Cerebellar nuclear complex (tissue), 1 donor: ENCODE measurements around the gene P2RY12.

Experiments
- DNase-seq, 2 experiments: peaks; one replicate each; lab custom pipeline; 2025; lab: John Stamatoyannopoulos, UW

Gene P2RY12

DNA sequence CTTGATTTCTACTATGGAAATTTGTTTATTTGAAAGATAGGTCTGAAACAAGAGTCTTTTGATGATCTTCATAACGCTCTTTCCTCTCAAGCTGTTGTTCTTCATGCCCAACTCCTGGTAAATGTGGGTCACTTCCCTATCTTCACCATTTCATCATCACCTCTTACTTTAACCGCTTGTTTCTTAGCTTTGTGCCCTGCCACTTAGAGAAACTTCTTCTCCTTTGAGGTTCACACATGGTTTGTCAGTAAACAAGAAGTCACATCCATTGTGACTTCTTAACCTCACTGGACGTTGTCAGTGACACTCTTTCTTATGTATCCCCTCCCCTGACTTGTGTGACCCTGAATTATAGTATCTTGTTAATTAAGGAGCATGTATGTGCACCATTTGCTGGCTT is 38.3 kb downstream of the P2RY12 start:
- no peak for DNase-seq

- no peak for DNase-seq
Measured at GRCh38 chr3:151345859-151346258, 38.7 kb downstream of the P2RY12 start.

DNA sequence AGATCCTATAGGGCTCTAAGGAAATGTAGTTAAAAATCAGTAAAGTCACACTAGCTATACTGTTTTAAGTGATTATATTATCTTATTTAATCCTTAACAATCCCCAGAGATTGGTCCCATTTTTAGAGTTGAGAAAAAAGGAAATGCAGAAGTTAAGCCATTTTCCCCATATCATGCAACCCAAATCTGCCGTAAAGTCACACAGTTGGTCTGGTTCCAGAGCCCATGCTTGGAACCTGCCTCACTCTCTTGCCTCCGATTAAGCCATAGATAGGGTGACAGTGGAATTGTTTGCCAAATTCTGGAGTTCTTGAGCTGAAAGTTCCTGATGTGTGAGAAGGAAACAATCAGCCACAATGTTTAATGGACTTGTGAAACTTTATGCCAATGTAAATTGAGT is 52.9 kb downstream of the P2RY12 start:
- DNase-seq = no peak

GRCh38 chr3:151330899-151331298 is 53.7 kb downstream of the P2RY12 start:
- DNase-seq = no peak

GRCh38 chr3:151330379-151330778 is 54.2 kb downstream of the P2RY12 start:
- no peak for DNase-seq

DNA sequence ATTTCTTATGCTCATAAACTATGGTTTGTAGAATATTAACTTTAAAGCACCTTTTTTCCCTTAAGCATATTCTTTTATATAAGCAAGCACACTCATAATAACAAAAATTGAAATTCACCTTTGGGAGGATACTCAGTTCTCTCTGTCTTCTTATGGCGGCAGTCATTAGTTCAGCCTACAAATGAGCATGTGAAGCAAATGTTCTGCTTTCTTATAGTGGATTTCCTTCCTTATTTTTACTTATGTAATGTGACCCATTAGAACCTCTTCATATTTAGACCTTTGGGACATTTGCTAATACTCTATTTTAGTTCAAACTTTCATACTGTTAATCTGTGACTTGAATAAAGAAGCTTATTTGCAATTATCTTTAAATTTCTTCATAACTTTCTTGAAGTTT is 55.2 kb downstream of the P2RY12 start, which contains the start of gene P2RY13:
TSS of gene P2RY13 (minus strand) at position 187 of the 400 bp plus-strand sequence. CDS start at position 166, 21 bp downstream.
- no peak for DNase-seq

- no peak for DNase-seq
Measured at GRCh38 chr3:151328298-151328995, 56.1 kb downstream of the P2RY12 start.

- no peak for DNase-seq
Measured at GRCh38 chr3:151327571-151328198, 56.9 kb downstream of the P2RY12 start.

GRCh38 chr3:151322511-151322910 is 62.0 kb downstream of the P2RY12 start:
- no peak for DNase-seq

DNA sequence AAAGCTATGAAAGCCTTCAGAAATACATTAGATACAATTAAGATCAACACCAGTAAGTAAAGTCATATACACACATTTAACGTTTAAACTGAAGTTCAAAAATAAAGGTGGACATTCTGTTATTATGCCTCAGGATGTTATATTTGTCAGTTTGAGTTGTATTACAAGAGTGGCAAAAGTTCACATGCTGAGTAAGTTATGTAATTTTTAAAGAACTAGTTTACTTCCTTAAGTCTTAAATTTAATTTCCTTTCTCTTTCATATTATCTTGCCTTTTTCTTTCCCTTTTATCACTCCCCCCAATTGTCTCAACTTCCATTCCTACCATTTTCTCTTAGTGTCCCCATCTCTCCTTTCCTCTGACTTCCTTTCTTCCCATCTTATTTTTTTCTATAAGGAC is 63.0 kb downstream of the P2RY12 start:
- no peak for DNase-seq

- DNase-seq = no peak
Measured at GRCh38 chr3:151320131-151320530, 64.4 kb downstream of the P2RY12 start.

- no peak for DNase-seq
Measured at GRCh38 chr3:151319628-151320027, 64.9 kb downstream of the P2RY12 start.

DNA sequence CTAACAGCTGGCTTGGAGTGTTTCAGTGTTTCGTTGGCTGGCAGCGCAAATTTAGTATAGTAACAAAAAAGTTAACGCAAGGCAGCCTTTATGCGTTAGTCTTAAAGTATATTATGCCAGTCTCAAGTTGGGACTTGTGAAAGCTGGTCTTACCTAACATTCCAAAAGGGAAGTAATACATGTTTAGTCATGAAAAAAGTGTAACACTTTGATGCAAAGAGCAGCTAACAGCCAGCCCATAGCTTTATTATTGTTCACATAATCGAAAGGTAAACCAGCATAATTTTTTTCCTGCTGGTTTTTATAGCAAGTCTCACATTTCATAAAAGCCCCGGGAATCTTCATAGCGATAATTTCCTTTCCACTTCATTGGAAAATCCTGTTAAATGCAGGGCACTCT is 65.6 kb downstream of the P2RY12 start:
- DNase-seq = no peak

- no peak for DNase-seq
Measured at GRCh38 chr3:151318313-151318712, 66.2 kb downstream of the P2RY12 start.

DNA sequence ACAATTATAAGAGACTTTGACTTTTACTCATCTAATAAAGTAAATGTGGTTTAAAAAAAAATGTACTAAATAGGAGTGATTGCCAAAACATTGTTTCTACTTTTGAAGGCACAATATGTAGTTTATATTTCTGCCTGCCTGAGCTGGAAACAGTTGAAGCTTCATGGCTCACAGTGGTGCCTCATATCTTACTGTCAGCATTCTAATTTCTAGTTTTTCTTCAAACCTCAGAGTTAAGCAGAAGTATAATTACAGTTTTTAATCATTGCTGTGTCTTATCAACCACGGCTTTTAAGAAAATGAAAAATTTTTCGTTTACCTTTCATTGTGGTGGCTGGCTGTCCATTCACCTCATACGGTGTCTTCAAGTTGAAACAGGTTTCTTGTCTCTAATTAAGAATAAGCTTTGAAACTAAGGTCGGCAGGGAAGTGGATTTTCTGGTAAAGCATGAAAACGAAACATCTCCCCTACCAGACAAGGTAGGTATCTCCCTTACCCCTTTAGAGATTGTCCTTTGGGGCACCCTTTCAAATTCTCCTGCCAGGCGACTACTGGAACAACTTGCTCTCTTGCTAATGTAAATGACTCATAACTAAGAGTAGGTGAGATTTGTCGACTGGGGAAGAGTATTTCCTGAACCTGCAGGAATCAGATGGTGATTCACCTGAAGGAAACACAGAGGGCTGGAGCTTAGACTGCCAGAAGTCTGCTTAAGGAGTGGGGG is 68.1 kb downstream of the P2RY12 start, which contains the start of gene GPR87:
TSS of gene GPR87 (minus strand) at position 554 of the 725 bp plus-strand sequence. CDS start 16,720 bp downstream, outside the sequence.
- DNase-seq = no peak

- DNase-seq = no peak
Measured at GRCh38 chr3:151315846-151316245, 68.7 kb downstream of the P2RY12 start.

DNA sequence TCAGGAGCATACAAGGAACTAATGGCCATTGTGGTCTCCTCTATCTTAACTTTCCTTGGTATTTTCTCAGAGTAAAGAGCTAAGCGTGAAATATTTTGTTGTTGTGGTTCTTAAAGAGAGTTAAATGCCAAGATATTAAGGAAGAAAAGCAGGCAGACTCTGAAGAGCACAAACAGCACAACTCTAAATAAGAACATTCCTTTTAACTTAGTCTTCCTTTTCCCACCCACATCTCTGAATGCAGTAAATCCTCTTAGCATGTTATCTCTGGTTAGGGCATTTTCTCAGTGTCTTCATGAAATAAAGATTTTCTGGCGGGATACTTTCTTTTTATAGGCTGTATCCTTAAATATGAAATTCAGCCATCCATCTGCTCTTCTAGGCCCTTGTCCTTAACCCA is 69.4 kb downstream of the P2RY12 start:
- DNase-seq = no peak

DNA sequence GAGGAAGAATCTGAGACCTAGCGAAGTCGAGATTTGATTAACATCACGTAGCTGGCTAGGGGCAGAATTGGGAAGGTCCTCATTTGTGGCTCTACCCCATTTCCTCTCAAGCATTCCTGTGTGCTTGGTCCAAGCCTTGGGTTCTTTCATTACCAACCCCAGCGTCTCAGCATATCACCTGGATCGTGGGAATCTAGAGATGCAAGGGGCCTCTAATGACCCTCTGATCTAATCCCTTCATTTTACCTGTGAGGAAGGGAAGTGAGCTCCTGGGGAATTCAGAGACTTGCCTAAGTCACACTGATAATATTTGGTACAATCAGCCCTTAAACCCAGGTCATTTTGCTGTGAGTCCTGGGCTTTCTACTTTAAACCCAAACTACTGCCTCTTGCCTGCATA is 70.0 kb downstream of the P2RY12 start:
- no peak for DNase-seq

DNA sequence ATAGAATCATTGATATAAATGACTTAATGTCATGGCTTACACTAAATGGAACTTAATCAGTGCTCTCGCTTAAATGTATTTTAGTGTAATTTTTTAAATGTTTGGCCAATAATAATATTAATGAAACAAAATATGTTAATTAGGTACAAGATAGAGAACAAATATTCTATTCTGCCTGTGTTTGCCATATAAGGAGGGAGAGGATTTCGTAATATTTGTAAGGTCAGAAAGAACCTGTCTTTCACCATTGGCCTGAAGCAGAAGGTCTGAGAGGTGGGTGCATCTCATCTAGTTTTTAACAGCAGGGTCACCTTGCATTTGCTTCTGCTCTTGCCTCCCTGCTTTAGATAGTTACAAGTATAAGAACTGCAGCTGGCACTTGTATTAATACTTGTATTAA is 70.4 kb downstream of the P2RY12 start:
- no peak for DNase-seq

DNA sequence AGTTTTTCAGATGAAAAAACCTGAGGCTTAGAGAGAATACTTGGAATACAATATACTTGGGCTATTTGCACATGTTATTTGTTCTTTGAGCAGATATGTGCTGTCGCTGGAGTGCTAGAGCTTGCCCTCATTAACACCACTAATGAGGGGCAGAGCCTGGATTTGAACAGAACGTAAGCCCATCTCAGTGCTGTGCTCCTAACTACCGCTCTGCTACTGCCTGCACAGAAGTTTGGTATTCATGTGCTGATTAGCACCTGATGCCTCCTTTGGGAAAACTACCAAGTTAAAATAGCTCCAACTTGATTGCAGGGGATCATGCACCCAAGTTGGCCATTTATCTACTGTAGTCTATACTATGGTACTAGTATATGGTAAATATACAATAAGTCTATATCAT is 71.6 kb downstream of the P2RY12 start:
- DNase-seq = no peak

DNA sequence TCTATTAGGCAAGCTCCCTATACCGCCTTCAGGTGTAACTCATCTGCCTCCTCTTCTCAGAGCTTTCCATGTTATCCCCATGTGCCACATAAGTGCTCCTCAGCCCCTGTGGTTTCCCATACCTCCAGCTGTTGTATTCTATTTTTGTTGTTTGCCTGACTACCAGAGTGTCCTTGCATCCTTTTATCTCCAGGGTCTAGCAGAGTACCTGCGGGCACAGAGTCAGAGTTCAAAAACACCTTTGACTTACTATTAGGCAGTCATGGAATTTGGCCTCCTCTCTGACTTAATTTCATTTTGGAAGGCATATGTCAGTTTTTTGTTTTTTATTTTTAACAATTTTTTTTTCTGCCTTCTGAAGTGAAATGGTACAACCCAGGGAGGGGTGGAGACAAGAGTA is 75.0 kb downstream of the P2RY12 start:
- no peak for DNase-seq

DNA sequence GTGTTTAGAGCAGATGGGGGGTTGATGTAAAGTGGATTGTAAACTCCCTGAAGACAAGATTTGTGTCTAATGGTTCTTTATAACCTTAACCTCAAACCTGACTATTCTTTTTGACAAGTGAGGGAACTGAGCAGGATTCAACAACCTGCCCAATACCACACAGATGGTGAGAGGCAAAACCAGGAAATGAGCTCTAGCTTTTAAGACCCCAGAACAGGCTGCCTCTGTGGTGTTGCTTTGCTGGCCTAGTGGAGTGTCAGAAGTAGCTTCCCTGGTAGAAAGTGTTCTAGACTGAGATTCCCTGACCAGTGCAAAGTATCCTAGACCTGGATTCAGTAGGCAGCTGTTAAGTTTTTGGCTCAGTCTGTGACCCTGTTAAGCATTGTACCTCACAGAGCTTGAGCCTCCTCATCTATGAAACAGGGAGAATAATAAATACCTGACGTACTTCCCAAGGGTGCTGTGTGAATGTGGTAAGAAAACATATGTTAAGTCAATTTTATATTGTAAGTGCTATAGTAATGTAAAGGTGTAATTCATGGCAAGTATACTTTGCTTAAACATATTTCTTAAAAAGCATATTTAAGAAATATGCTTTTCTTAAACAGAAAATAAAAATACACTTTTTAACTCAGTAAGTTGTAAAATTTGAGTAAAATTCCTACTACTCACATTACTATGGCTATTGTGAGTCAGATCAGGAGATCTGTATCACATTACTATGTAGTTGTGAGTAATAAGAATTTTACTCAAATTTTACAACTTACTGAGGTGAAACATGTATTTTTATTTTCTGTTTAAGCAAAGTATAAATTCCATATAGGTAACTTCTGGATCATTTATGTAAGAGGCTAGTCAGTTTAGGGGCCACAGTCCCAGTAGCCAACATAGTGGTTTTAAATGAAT is 76.7 kb downstream of the P2RY12 start:
- DNase-seq = no peak
